HCT116 (cell line): ENCODE data around the gene KHK.

Experiments used
- CTCF ChIP-seq, 3 experiments: fragments of 200-600 bp in 1 of 3; sonication (generic) in 1 of 3; IDR thresholded peaks in 2 of 3; conservative IDR thresholded peaks in 1 of 3; 2 replicates each; pipeline ENCODE4 v1.5.1; 2012 to 2017; ENCODE audit warnings: low read depth in 2 of 3, low read length in 2 of 3, antibody characterized with exemption in 1 of 3, borderline replicate concordance in 1 of 3, control low read depth in 1 of 3, mild to moderate bottlenecking in 1 of 3, mixed read lengths in 1 of 3, mixed run types in 1 of 3, moderate library complexity in 1 of 3; ENCODE audit not compliant: insufficient read depth in 1 of 3
- EGR1 ChIP-seq: IDR thresholded peaks from 2 replicates; pipeline ENCODE4 v1.6.1; 2012; ENCODE audit warnings: low read depth
- EZH2 ChIP-seq: fragments of 200-600 bp; sonication (generic); IDR thresholded peaks from 2 replicates; pipeline ENCODE4 v1.6.1; 2017; ENCODE audit warnings: antibody characterized with exemption, mixed run types
- POLR2A ChIP-seq: IDR thresholded peaks from 2 replicates; pipeline ENCODE4 v1.7.0; 2011; ENCODE audit warnings: borderline replicate concordance; ENCODE audit not compliant: insufficient read depth, insufficient read length; ENCODE audit errors: extremely low read depth
- POLR2AphosphoS5 ChIP-seq: IDR thresholded peaks from 2 replicates; pipeline ENCODE4 v1.6.1; 2011; ENCODE audit warnings: mild to moderate bottlenecking, low read depth, low read length, moderate library complexity
- RAD21 ChIP-seq: IDR thresholded peaks from 2 replicates; pipeline ENCODE4 v1.6.1; 2012; ENCODE audit warnings: low read depth, mild to moderate bottlenecking

GRCh38 chr2:27041752-27042151, 44.8 kb upstream of the KHK start:
- TF ChIP-seq RAD21, result no peak
- no peak for TF ChIP-seq CTCF (IDR thresholded peaks at IDR 0.05 in 2 of 3, conservative IDR thresholded peaks at IDR 0.05 in 1 of 3; ENCODE audit: borderline replicate concordance in 1 of 3, insufficient read depth in 1 of 3, low read depth in 2 of 3, low read length in 2 of 3)
- TF ChIP-seq POLR2AphosphoS5, result no peak
- TF ChIP-seq POLR2A, result no peak
- no peak for TF ChIP-seq EZH2
- TF ChIP-seq EGR1, result no peak
